AG04449 (cell line): ENCODE measurements around the gene SFPQ.

Experiments
- CTCF ChIA-PET: fragments of 350-600 bp; formaldehyde crosslinking; extraction: SDS; loops from one replicate; lab custom pipeline; 2021; ENCODE audit warnings: antibody characterized with exemption; lab: Yijun Ruan, JAX
- POLR2A ChIA-PET: fragments of 400-600, 350-600 bp; formaldehyde crosslinking; extraction: SDS; loops from one replicate; lab custom pipeline; 2020; ENCODE audit warnings: antibody characterized with exemption, inconsistent platforms; lab: Yijun Ruan, JAX
- DNase-seq: peaks from one replicate; pipeline ENCODE4 v3.0.0-alpha.2; 2010; ENCODE audit warnings: low read depth, low spot score
- H3K4me3 ChIP-seq: 2 replicates; pipeline ENCODE4 v1.5.1; 2011; ENCODE audit warnings: low read depth, mild to moderate bottlenecking, control low read depth, low read length
- CTCF ChIP-seq: IDR thresholded peaks from one replicate; pipeline ENCODE4 v1.5.1; 2011; ENCODE audit warnings: mild to moderate bottlenecking, moderate library complexity, low read length, control low read depth, inconsistent platforms; ENCODE audit not compliant: insufficient read depth; ENCODE audit errors: missing control alignments

SFPQ gene

GRCh38 chr1:35136780-35137179, 56.2 kb downstream of the SFPQ start:
- CTCF ChIA-PET, result no interaction called here
- H3K4me3 ChIP-seq, result no peak overlapping the region
- POLR2A ChIA-PET, result no interaction called here
- no peak for TF ChIP-seq CTCF
- no peak for DNase-seq
